Tibial artery (tissue), 4 donors: ENCODE results near the gene TIGAR.

Experiments
- DNase-seq, 2 donors: peaks; one replicate each; pipeline ENCODE4 v3.0.0-alpha.2; 2019
- H3K27ac ChIP-seq, 2 donors: fragments of 200-600 bp; sonication (generic) in 1 of 2; 1 replicate in 1 of 2; 2 replicates in 1 of 2; pipeline ENCODE4 v1.5.1; 2018 to 2019; ENCODE audit warnings: mild to moderate bottlenecking in 1 of 2
- H3K27me3 ChIP-seq, 2 donors: fragments of 200-600 bp; sonication (generic) in 1 of 2; one replicate each; pipeline versions ENCODE4 v1.5.1 to v1.6.0; 2016 to 2019
- H3K36me3 ChIP-seq, 3 donors: fragments of 200-600 bp; sonication (generic) in 2 of 3; one replicate each; pipeline ENCODE4 v1.5.1; 2016 to 2019; ENCODE audit warnings: mild to moderate bottlenecking in 2 of 3
- H3K4me1 ChIP-seq, 4 donors: fragments of 200-600 bp; sonication (generic) in 2 of 4; 1 replicate in 3 of 4; 2 replicates in 1 of 4; pipeline ENCODE4 v1.5.1; 2016 to 2019
- H3K4me3 ChIP-seq, 2 donors: fragments of 200-600 bp; sonication (generic) in 1 of 2; 1 replicate in 1 of 2; 2 replicates in 1 of 2; pipeline ENCODE4 v1.5.1; 2018 to 2019; ENCODE audit warnings: mild to moderate bottlenecking in 2 of 2
- H3K9me3 ChIP-seq, 3 donors: fragments of 200-600 bp; sonication (generic) in 1 of 3; one replicate each; pipeline ENCODE4 v1.5.1; 2016 to 2019
- intact Hi-C: fragments of 100-400 bp; cut with DNase I; formaldehyde crosslinking; loops from one replicate; pipeline ENCODE4 v1.15.0; 2023; ENCODE audit warnings: low total_unique reads
- TF ChIP-seq, protein P1 (sequence below), 2 experiments: fragments of 200-600 bp in 1 of 2; fragments of 450-650 bp in 1 of 2; IDR thresholded peaks; one replicate each; pipeline ENCODE4 v1.5.1; 2017 to 2019; ENCODE audit warnings: antibody characterized with exemption in 2 of 2, mild to moderate bottlenecking in 1 of 2, moderate library complexity in 1 of 2

The TIGAR gene

DNA sequence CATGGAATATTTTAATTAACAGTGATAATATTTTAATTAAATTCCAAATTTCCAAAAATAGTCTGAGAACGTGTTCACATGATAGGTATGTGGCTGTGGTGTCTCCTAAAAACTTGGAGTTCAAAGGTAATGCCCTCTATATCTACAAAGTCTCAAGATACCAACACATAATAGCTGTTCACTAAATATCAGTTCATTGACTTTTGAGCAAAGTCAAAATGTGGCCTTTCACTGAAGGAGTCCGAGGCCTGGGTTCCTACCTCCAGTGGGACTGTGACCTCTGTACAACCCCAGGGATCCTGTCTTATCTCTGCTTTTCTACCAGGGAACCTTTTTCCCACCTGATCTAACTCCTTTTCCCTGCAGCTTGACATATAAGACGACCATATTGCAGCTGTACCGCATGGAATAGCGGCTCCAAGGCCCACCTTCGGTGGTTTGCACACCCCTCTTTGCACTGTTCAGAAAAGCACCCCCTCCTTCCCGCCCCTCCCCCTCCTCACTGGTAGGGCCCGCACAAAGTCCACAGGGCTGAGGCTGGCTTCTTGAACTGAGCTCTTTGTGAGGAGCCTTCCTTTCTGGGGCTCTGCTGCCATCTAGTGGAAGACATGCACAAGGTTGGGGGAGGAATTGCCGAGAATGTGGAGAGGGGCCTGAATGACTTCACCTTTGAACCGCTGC is 44.3 kb upstream of the TIGAR start:
- peak; percentile 86 to 89 for DNase-seq
- Histone ChIP-seq H3K27me3 (peaks cover 0 to 6% of the 10 kb centered on the region in 2 donors), H3K4me1 (peaks cover 0 to 77% (median 58%) of the 10 kb centered on the region in 4 donors), H3K9me3 (no peaks in the 10 kb centered on the region), H3K4me3 (peak overlapping the region; percentile 68 to 86), H3K27ac (peak overlapping the region; percentile 91 to 93), H3K36me3 (peaks cover 10 to 33% (median 14%) of the 10 kb centered on the region in 3 donors)
- TF ChIP-seq, protein P1, sequence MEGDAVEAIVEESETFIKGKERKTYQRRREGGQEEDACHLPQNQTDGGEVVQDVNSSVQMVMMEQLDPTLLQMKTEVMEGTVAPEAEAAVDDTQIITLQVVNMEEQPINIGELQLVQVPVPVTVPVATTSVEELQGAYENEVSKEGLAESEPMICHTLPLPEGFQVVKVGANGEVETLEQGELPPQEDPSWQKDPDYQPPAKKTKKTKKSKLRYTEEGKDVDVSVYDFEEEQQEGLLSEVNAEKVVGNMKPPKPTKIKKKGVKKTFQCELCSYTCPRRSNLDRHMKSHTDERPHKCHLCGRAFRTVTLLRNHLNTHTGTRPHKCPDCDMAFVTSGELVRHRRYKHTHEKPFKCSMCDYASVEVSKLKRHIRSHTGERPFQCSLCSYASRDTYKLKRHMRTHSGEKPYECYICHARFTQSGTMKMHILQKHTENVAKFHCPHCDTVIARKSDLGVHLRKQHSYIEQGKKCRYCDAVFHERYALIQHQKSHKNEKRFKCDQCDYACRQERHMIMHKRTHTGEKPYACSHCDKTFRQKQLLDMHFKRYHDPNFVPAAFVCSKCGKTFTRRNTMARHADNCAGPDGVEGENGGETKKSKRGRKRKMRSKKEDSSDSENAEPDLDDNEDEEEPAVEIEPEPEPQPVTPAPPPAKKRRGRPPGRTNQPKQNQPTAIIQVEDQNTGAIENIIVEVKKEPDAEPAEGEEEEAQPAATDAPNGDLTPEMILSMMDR (IDR thresholded peaks at IDR 0.05) = peak; percentile 91 to 92
- intact Hi-C loops = loop anchor here (2.0 to 5.0 kb wide), 4 partner anchors 46 to 389 kb away; partner anchors contain the start of gene TIGAR

DNA sequence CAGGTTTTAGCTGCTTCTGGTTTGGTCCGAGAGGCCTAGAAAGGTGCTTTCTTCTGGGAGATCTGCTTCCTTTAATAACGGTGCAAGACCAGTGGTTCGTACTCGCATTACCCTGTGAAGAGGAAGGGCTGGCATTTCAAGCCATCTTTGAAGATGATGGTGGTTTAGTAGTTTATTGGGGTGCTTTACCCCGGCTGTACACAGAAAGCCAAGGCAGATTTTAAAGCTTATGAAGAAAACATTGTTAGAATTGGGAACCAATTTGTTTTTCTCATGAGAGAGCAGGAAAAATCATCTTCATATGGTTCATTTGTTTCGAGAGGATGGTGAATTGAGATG is 43.8 kb upstream of the TIGAR start:
- intact Hi-C loops = loop anchor here (2.0 to 5.0 kb wide), 4 partner anchors 45 to 390 kb away; partner anchors contain the start of gene TIGAR
- DNase-seq = no peak
- H3K27ac ChIP-seq = no peak overlapping the region
- H3K36me3 ChIP-seq = peaks cover 15 to 39% (median 15%) of the 10 kb centered on the region in 3 donors
- TF ChIP-seq, protein P1 (IDR thresholded peaks at IDR 0.05) = no peak
- H3K4me3 ChIP-seq = peak overlapping the region in 1 of 2 donors; percentile 86
- no peaks in the 10 kb centered on the region for H3K9me3 ChIP-seq
- peaks cover 0 to 72% (median 55%) of the 10 kb centered on the region in 4 donors for H3K4me1 ChIP-seq
- H3K27me3 ChIP-seq = peaks cover 0 to 6% of the 10 kb centered on the region in 2 donors

DNA sequence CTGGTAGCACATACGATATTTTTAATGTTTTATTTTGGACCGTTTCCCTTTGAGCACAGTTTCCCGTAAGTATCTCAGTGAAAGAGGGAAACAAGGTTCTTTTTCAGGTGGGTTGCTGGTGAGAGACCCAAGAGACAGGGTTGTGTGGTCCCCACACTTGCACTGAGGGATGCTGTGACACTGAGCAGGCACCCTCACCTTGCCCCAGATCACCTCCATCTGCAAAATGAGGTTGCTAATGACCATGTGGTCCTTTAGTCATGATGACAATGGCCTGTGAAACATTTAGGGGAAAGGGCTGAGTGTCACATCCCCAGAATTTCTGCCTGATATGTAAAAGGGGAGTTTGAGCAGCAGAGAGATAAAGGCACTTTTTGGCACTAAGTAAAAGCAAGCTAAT is 43.2 kb upstream of the TIGAR start:
- TF ChIP-seq, protein P1 (IDR thresholded peaks at IDR 0.05) = no peak
- H3K36me3 ChIP-seq = peaks cover 22 to 45% (median 22%) of the 10 kb centered on the region in 3 donors

DNA sequence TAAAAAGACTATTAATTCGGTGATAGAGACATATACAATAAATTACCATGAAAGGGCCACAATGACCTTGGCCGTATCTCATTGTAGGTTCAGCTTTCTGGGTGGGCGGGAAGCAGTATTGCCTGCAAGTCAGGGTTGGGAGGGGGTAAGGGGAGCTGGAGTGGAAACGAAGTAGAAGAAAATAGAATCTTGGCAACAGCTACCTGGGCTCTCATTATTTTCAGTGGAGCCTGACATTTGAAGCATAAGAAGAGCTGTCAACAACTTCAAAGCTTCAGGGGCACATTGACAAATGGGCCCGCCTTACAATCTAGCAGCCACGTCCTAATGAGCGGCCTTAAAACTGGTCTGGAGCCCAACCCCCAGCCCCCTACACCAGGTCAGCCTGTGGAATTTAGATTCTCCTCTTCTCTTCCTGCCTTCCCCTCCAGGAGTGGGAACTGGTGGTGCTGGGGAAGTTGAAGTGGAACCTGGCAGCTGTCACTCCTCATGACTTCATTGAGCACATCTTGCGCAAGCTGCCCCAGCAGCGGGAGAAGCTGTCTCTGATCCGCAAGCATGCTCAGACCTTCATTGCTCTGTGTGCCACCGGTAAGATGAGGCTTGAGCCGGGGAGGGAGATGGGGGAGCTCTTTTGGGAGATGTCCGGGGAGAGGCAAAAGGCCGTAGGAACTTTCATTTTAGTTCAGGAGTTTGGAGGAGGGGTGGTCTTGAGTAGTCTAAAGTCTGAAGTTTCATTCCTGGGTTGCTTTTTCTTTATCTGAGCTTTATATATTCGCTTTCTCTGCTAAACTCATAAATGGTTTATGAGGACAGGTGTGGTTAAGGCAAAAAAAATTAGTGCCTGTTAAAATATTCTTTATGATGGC is 42.5 kb upstream of the TIGAR start:
- peaks cover 27 to 52% (median 29%) of the 10 kb centered on the region in 3 donors for H3K36me3 ChIP-seq
- TF ChIP-seq, protein P1 (IDR thresholded peaks at IDR 0.05) = no peak
- intact Hi-C loops = loop anchor here (5.0 kb wide), 3 partner anchors 44 to 391 kb away; partner anchors contain the start of gene TIGAR
- no peaks in the 10 kb centered on the region for H3K27me3 ChIP-seq
- no peak overlapping the region for H3K4me3 ChIP-seq
- DNase-seq = peak; percentile 77 to 84
- peaks cover 0 to 64% (median 42%) of the 10 kb centered on the region in 4 donors for H3K4me1 ChIP-seq
- no peak overlapping the region for H3K27ac ChIP-seq
- H3K9me3 ChIP-seq = no peaks in the 10 kb centered on the region

More for the DNA sequence above, 43.2 kb upstream of the TIGAR start:
- H3K27me3 ChIP-seq = peaks cover 0 to 1% of the 10 kb centered on the region in 2 donors
- no peak overlapping the region for H3K27ac ChIP-seq
- H3K4me3 ChIP-seq = no peak overlapping the region
- intact Hi-C loops = loop anchor here (2.0 to 5.0 kb wide), 4 partner anchors 44 to 391 kb away; partner anchors contain the start of gene TIGAR
- DNase-seq = no peak
- H3K4me1 ChIP-seq = peaks cover 0 to 66% (median 49%) of the 10 kb centered on the region in 4 donors
- no peaks in the 10 kb centered on the region for H3K9me3 ChIP-seq

DNA sequence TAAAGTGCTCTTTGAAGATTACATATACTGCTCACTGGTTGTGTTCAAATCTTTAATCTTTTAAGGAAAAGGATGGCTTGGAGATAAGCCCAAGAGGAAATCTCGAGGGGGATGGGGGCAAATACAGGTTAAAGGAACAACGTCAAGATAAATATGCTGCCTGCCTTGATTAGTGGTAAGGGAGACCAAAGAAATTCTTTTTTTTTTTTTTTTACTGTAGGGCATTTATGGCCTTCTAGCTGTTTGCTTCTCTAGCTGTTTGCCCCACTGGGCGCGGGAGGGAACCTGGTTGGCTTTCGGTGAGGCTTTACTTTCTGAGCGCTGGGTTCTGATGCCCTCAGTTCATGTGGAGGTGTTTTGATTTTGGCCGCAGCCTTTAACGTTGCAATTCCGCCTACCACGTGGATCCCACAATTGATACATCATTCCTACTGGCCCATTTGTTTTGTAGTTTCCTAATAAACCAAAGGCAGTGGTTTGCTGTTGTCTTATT is 41.8 kb upstream of the TIGAR start:
- no peak overlapping the region for H3K4me3 ChIP-seq

More for the DNA sequence above, 41.8 kb upstream of the TIGAR start:
- Histone ChIP-seq H3K4me1 (peaks cover 0 to 64% (median 41%) of the 10 kb centered on the region in 4 donors), H3K27me3 (no peaks in the 10 kb centered on the region), H3K9me3 (no peaks in the 10 kb centered on the region), H3K27ac (no peak overlapping the region), H3K36me3 (peaks cover 27 to 59% (median 36%) of the 10 kb centered on the region in 3 donors)
- TF ChIP-seq, protein P1 (IDR thresholded peaks at IDR 0.05) = no peak
- no peak for DNase-seq
- intact Hi-C loops = loop anchor here (5.0 kb wide), 3 partner anchors 43 to 392 kb away; partner anchors contain the start of gene TIGAR
